SW 1271 (cell line): ENCODE data around the gene DTHD1.

ENCODE experiments used
- DNase-seq, 2 experiments: peaks; one replicate each; lab custom pipeline; 2025; lab: John Stamatoyannopoulos, UW

The DTHD1 gene

GRCh38 chr4:36269533-36270173, 11.8 kb upstream of the DTHD1 start:
- no peak for DNase-seq

GRCh38 chr4:36273276-36273675, 8.1 kb upstream of the DTHD1 start:
- DNase-seq, result no peak

GRCh38 chr4:36274158-36274557, 7.3 kb upstream of the DTHD1 start:
- no peak for DNase-seq

GRCh38 chr4:36277533-36277932, 3.9 kb upstream of the DTHD1 start:
- DNase-seq, result no peak

- no peak for DNase-seq
These were observed 2.6 kb upstream of the DTHD1 start for GRCh38 chr4:36278789-36279188.

DNA sequence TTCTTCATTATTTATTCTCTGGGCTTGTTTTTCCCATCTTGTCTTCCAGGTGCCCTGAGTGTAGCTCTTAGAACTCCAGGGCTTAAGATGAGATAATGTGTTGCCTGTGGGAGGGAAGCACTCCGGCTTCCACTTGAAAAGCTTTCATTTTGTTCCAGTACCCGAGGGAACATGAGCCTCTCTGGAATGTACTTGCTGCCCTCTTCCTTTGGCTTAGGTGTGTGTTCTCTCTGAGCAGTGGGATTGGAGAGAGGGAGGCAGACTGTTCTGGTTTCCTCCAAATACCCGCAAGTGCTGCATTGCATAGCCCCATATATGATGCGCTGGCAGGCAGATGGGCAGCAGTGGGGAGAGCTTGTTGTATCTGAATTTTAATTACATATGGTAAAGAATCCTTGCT, 861 bp upstream of the DTHD1 start:
- no peak for DNase-seq

DNA sequence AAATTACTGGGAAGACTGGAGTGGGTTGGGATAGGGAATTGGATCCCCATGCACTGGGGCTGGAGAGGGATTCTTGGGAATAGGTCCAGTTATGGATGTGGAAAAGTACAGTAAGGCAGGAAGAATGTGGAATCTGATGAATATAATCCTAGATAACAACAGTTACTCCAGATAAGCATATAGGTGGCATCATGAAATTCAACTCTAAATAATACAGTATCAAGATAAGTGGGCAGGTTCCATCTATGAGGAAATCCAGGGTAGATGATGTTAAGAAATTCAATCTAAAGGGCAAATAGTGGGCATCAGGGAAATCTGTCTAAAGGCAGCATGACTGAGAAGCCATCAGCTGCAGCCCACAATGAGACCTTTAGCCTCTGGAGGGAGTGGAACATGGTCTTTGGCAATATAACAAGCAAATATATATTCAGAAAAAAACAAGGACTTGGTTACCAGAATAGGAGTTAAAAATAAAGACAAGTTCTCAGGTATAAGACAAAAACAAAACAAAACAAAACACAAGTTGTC, 1.2 kb downstream of the DTHD1 start:
- DNase-seq, result no peak

DNA sequence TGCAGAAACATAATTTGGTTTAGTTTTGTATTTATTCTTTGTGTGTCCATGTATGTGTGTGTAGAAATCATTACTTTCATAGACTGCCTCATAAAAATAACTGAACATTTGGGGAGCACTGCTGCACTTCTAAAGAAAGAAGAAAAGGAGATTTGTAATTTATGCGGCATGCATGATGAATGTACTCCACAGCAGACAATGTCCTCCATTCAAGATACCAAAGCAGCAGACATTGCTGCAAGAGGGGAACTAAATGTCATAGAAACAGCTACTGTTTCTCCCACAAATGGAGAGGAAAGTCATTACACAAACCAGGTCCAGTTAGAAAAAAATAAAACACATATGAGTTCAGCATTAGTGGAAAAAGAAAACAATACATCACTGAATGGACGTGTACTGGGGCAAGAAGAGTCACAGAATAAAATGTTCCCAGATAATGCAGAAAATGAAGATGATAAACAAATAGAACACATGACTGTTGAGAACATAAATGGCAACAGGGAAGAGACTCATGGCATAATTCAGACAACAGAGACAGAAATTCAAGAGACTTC, 2.6 kb downstream of the DTHD1 start:
- DNase-seq, result no peak

GRCh38 chr4:36285784-36286480, 4.5 kb downstream of the DTHD1 start:
- DNase-seq, result no peak

- DNase-seq, result no peak
These were observed 5.1 kb downstream of the DTHD1 start for GRCh38 chr4:36286481-36286871.

GRCh38 chr4:36288731-36289426, 7.5 kb downstream of the DTHD1 start:
- no peak for DNase-seq

DNA sequence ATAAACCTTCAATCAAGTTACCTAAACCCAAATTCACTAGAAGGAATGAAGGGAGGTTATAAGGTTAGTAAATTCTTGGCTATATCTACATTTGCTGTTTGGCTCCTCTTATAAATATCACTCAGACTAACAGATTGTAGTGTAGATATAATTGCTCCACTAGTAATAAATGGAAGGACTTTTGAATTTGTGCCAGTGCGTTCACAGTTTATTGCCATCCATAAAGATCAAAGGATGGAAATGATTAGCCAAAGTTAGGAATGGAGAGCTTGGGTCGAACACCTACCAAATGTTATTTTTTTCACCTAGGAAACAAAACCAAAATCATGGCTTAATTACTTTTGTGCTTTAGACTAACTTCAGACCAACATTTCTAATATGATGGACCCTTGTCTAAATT, 9.2 kb downstream of the DTHD1 start:
- no peak for DNase-seq

GRCh38 chr4:36292556-36293188, 11.3 kb downstream of the DTHD1 start:
- no peak for DNase-seq

DNA sequence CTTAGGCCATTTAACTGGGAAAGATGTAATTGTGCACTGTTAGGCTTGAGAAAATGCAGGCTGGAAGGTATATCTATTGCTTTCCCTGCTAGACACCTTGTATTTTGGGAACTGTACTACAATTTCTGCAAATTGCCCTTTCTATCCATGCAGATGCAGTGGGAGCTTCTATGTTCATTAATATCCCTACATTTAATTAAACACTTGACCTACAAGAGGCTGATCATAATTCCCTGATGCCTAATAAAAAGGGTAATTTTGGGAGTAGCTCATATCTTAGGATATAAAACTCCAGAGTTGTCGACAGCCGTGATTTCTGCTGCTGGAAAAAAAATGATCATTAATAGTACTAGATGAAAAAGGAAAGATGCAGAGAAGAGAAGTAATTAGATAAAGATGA, 19.7 kb downstream of the DTHD1 start:
- no peak for DNase-seq

GRCh38 chr4:36303426-36304137, 22.2 kb downstream of the DTHD1 start:
- no peak for DNase-seq

- no peak for DNase-seq
These were observed 22.8 kb downstream of the DTHD1 start for GRCh38 chr4:36304138-36304681.

DNA sequence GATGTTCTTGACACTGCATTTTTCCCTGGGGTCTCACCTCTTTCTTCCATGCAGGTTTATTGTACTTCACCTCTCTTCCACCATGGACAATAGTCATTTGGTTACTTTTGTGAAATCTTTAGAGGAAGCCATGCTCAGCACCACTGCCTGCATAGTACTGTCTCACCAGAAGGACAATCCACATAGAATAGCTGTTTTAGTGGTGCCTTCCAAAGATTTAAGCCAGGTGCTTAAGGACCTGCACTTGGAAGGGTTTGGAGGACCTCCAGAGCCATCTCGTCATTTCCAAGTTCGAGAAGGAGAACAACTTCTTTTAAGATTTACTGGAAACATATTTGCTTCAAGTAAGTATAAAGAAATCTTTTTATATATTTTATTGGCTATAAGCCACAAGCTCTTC, 26.7 kb downstream of the DTHD1 start:
- no peak for DNase-seq

DNA sequence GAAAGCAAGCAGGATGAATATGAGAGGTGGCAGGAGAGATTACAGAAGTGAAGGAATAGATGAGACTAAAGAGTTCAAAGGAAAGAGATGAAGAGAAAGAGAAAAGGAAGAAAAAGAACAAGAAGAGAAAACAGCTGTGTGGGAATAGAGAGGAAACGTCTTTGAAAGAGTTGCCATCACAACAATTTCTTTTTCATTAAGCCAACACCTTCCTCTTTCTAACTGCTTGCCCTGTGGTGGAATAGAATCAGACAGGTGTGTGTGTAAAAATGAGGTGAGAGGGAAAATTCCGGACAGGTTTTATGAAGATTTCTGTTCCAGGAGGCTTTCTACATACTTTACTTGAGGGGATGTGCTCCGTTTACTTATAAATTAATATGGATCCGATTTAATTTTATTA, 28.8 kb downstream of the DTHD1 start:
- no peak for DNase-seq

GRCh38 chr4:36310793-36311192, 29.4 kb downstream of the DTHD1 start:
- no peak for DNase-seq

DNA sequence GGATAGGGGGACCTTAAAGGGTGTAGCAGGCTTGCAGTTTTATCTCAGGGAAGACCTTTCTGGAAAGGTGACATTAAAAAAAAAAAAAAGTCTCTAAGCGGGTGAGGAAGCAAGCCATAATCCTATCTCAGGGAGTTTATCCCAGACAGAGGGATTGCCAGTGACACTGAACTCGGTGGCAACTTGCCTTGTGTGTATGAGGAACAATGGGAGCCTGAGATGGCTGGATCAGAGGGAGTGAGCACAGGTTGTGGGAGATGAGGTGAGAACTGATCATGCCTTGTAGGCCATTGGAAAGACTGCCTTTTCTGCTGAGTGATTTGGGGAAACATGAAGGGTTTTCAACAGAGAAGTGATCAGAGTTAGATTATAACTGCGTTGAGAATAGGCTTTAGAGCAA, 31.1 kb downstream of the DTHD1 start:
- DNase-seq, result no peak

DNA sequence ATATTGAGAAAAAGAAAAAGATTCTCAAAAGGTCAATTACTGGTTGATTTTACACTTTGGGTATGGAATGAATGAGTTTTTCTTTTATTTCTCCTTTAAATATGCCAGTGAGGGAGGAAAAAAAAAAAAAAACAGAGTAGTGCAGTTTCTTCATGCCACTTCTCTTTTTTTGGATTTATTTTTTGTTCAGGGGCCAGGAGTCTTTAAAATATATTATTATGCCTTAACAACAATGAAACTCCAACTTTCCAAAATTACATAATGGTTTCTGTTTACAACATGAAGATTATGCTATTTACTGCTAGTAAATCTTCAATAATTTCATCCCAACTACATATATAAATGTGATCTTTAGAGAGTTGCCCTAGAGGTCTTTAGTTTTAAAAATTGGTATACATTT, 31.9 kb downstream of the DTHD1 start:
- DNase-seq, result no peak
